ENCODE measurements around the gene TMEM204.

The TMEM204 gene

DNA sequence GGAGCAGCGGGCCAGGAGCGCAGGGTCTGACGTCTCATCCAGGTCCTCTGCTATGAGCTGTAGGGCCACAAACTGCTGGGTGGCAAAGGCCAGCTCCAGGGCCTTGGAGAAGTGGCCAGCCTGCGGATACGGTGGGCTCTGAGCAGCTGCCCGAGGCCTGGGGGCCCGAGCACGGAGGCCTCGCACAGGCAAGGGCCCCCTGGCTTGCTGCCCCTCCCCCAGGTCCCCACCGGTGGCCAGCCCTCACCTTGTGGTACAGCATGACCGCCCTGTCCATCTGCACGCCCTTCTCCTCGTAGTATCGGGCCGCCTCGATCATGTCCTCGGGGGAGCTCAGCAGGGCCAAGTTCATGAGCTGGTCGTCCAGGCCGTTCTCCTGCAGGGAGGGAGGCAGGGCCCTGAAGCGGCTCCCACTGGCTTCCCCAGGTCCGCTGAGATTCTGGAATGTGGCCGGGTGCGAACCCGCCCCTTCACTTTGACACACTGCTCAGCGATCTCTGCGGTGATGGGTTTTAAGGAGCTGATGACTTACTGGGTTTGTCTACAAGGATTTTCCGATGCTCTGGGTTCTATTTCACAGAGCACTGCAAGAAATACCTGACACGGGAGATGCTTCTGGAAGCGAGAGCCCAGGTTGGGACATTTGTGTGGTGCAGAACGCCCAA, 9.8 kb upstream of the TMEM204 start:
- no peak for FAIRE-seq

DNA sequence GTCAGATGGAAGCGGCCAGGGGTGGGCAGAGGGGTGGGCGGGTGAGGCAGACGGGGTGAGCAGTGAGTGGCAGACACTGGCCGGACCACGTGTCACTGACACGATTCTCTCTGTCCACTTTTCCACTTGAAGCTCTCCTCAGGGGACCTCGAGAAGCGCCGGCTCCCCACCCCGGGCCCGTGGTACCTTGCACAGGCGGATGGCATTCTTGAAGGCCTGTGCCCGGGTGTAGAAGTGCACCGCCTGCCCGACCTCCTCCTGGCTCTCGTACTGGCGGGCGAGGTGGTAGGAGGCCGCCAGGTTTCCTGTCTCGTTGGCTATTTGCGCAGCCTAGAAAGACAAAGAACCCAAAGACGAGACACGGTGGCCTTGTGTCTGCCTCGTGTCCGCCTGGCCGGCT, 9.1 kb upstream of the TMEM204 start:
- FAIRE-seq = no peak

DNA sequence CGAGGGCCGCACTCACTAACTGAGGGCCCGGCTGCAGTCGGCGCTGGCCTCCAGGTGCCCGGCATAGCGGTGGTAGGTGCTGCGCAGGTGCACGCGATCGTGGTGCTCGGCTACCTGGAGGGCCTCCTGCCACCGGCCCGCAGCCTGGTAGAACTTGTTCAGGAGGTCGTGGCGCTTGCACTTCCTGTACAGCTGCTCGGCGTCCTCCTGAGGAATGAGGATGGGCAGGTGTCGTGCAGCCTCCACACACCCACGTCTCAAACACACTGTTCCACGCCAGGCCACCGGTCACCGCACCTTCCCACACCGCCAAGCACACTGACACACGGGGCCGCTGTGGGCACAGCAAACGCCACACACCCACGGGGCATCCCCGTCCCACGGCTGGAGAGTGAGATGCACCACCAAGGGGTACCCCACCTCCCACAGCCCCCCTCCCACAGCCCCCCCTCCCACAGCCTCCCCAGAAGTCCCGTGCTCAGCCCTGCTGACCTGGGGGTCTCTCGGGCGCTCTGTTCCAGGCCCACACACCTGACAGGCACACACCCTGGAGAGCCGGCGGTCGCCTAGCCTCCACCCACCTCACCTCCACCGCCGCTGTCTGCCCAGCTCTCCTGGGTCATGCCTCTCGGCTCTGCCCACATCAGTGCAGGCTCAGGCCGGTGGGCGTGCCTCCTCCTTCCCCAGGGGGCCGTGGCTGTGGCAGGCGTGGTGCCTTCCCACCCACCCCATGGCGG, 7.4 kb upstream of the TMEM204 start:
- no peak for FAIRE-seq

DNA sequence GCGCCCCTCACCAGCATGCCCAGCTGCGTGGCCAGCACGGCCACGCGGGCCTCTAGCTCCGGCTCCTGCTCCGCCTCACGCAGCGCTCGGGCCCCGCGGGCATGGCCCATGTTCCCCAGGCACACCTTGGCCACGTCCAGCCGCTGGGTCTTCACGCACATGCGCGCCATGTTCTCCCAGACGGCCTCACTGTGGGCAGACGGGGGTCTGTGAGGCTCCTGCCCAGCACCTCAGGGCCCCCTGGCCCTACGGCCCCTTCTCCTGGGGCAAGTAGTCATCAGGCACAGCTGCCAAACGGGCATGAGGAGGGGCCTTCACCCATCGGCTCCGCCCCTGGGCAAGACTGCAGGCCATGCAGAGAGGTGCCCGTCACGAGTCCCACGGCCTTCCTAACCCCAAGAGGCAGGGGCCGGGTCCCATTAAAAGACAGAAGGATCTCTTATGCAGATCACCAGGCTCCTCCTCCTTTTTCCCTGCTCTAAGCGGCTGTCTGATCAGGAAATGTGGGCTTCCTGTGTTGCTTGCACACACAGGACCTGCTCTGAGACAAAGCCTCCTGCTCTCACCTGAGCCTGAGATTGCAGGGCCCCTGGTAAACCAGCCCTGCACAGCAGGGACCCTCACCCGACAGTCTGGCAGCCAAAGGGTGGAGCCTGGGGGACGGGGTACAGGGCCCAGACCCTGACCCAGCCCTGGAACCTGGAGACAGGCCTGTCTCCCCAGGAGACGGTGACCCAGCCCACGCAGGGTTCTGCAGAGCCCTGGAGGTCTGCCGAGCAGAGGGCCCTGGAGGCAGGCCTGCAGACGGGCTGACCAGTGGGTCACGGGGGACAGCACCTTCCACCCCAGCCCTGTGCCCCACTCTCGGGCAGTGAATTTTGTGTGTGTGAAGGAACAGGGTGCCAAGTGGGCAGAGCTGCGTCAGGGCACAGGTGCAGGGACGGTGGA, 6.6 kb upstream of the TMEM204 start:
- no peak for FAIRE-seq

DNA sequence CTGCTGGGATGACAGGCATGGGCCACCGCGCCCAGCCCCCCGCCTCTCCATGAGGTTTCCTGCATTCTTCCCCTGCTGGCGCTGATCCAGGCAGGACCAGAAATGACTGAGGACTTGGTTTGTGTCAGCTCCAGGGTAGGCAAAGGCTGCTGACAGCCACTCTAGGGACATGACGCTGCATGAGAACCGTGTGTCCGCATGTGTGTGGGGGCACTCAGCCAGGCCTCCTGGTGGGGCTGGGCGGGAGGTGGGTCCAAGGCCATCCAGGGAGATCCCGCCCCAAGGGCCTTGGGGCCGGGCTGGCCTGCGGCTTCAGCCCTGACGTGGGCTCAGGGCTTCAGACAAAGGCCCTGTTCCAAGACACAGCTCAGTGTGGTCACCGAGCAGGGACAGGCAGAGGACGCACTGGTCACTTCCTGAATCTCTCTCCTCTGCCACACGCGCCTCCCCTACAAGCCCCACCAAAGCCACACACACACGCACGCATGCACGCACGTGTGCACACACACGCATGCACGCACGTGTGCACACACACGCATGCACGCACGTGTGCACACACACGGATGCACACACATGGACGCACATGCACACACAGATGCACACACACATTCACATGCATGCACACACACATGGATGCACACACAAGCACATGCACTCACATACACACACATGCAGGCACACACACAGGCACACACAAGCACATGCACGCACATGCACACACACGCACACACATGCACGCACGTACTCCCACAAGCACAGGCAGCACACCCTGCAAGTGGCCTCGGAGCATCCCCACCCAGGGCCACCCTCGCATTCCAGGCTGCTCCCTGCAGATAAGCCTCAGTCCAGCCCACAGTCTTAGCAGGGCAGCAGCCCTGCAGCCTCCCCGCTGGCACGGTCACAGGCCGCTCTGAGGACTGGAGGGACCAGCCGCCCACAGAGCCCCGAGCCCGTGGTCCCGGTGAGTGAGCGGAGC, 5.3 kb upstream of the TMEM204 start:
- FAIRE-seq = no peak

DNA sequence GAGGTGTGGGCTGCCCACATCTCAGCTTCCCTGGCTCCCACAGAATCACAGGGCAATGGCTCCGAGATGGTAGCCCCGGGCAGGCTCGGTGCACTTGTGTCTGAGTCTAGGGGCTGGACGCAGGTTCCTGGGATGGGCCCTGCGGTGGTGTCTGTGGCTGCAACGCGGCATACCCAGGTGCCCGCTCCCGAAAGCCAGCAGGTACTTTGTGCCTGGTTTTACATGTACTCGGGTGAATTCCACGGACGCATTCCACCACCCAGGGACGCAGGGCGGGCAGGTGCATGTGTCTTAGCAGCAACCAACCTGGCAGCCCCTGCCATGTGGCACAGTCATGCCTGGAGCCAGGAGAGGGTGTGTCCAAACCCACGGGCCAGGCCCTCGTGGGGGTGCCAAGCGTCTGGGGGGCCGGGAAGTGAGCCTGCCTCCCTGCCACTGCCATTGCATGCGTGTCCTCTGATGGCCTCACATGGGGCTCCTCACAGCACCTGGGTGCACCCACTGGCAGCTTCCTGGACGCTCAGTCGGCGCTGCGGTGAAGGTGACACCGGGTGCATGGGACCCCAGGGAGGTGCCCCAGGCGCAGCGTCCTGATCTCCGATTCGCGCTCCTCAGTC, 4.4 kb upstream of the TMEM204 start:
- no peak for FAIRE-seq

DNA sequence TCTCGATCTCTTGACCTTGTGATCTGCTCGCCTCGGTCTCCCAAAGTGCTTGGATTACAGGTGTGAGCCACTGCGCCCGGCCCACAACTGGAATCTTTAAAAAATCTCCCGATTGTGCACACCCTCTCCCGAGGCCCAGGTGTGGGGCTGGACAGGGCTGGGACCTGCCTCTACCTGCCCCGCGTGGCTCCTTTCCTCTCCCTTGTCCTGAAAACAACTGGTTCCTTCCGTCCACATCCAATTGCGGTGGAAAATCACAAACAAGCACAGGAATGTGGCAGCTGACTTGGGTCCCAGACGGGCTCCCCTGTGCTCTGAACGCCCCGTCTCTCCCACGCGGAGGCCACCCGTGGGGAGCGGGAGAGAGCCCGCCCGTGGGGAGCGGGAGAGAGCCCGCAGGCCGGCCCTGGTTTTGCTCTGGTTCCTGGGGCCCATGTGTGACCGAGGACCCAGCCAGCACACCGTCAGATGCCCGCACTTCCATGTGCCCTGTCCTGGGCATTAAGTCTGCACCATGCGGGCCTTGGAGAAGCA, 3.0 kb upstream of the TMEM204 start:
- FAIRE-seq = no peak

DNA sequence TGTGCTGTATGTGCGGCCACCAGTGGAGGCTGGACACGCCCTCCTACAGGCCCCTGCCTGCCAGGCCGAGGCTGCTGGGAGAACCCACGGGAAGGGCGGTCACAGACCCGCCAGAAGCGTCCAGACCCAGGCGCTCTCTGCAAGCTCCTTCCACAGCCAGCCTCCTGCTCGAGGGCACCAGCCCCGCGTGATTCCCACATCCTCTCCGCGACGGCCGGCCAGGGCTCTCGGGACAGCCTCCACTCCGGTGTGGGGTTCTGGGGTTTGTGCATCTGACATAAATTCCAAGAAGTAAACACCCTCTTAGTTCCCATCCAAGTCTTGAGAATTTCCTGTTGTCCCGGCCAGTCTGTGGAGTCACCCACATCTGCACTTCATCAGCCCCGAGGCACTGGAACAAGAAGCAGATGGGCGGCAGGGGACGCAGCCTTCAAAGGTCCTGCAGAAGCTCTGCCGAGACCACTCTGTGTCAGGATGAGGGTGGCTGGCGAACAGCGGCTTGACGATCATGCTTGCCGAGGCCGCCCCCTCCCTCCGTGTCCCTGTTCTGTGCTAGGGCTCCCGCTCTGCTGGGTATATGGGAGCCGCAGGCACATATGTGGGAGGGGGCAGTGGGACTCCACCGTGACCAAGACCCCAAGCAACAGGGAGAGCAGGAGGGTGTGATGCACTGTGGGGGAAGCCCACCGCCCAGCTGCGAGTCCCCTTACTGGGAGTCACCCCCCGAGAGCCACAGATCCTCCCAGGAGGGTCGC, 2.4 kb upstream of the TMEM204 start:
- no peak for FAIRE-seq

DNA sequence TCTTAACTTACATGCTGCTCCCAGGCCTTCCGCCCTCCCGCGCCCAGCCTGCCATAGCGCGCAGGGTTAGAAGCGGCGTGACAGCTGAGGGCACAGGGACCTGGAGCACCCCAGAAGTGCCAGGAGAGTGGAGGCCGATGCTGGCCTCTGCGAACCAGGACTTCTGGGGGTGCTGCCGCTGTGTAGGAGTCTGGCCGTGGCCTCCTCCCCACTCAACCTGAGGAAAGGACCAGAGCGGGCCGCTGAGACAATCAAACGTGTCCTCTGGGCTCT, 1.9 kb upstream of the TMEM204 start:
- no peak for FAIRE-seq

DNA sequence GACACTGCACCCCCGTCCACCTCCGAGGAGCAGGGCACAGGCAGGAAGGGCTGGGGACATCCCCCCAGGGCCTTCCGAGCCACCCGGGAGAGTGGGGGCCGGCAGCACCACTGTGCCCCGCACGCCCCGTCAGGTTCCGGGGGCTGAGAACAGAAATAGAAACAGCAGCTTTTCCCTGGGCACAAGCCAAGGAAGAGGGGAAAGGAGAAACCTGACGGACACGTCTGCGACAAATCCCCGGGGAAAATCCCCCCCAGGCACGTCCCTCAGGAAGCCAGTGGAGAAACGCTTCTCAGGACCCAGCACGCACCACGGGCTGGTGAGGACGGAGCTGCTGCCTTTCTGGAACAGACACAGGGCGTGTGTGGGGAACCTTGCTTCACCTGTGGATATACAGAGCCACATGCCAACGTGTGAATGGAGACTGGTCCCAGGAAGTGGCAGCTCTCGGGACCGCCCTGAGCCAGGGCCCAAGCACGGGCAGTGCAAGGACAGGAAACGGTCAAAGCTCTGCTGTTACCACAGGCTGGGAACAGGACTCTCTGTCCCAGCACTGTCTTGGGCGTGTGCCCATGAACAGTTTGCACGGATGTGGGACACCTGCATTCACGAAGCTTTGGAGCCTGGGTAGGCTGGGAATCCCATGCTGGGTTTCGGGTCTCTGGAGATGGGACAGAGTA, 1.2 kb upstream of the TMEM204 start:
- FAIRE-seq = no peak

DNA sequence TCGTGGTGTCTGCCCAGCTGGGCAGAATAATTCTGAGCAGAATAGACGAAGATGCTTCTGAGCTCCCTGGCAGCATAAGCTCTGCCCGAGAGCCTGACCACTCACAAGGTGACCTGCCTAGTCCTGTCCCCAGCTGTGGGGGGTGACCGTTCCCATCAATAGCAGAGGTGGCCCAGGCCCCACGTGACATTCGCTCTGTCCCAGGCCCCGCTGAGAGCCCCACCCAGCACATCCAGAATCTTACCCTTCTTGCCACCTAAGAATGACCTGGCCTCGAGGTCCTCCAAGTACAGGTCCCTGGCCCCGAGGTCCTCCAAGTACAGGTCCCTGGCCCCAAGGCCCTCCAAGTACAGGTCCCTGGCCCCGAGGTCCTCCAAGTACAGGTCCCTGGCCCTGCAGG, 695 bp upstream of the TMEM204 start:
- no peak for FAIRE-seq

DNA sequence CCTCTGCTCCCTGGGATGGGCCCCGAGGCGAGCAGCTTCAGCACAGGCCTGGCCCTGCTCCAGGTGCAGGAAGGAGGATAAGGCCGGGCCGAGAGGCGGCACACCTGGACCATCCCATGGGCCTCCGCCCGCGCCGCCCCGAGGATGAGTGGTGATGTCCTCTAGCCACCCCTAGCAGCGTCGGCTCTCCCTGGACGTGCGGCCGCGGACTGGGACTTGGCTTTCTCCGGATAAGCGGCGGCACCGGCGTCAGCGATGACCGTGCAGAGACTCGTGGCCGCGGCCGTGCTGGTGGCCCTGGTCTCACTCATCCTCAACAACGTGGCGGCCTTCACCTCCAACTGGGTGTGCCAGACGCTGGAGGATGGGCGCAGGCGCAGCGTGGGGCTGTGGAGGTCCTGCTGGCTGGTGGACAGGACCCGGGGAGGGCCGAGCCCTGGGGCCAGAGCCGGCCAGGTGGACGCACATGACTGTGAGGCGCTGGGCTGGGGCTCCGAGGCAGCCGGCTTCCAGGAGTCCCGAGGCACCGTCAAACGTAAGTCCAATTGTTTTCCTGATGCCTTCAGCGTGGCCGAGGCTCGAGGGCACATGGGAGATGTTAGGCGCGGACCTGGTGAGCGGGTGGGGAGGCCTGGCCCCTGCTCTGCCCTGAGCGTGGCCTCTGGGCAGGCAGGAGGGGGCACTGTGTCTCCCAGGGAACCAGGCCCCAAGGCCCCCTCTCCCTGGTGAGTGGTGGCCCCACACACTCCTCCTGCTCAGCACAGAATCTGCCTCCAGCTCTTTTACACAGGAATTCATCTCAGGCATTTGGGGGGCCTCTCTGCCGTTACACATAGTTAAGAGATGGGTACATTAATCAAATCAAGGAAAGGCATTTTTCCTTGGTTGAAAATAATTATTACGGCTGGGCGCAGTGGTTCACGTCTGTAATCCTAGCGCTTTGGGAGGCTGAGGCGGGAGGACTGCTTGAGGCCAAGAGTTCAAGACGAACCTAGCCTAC, 855 bp downstream of the TMEM204 start:
- FAIRE-seq = no peak

DNA sequence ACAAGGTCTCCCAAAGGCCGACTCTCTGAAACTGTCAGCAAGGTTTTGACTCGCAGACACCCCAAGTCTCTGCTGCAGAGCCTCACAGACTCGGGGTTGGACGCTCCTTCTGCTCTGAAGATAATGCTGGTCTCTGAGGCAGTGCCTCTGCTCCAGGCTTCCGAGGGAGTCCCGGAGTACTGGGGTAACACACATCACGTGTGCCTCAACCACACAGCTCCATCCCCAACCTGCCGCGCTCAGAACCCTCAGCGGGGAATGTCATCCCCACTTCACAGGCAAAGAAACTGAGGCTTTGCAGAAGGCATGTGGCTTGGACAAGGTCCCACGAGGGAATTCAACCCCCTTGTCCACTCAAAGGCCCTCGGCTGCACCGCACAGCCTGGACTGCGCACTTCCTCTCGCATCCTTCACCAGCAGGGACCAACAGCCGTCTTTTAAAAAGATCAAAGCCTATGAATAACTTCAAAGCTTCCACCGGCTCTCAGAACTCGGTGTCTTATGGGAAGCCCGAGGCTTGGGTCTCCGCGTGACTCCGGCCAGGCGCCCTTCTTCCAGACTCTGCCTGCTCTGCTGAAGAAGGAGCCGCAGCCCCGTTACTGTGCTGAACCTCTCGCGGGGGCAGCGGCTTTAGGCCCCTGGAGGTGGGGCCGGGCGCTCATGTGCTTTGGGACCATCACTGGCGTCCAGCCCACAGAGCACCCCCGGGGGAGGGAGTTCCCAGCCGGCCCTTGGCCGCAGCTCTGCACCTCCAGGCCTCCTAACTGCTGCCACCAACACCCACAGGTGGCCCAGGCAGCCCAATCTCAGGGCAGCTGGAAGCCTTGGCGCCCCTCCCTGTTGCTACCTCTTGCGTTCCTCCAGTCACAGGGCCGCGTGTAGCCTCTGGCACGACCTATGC, 2.2 kb downstream of the TMEM204 start:
- no peak for FAIRE-seq

DNA sequence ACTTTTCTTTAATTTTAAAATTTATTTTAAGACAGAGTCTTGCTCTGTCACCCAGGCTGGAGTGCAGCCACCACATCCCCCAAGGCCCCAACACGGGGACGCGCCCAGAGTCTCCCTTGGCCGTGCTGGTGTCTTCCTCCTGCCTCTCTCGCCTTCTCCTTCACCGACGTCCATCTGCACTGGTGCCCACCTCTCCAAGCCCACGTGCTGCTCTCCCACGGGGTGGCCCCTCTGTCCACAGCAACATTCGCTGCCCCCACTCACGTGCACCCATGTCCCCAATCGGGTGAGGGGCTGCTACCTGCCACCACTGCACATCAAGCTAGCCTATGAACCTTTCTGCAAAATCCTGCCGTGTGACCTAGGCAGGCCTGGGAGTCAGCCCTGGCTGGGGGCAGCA, 3.1 kb downstream of the TMEM204 start:
- no peak for FAIRE-seq

DNA sequence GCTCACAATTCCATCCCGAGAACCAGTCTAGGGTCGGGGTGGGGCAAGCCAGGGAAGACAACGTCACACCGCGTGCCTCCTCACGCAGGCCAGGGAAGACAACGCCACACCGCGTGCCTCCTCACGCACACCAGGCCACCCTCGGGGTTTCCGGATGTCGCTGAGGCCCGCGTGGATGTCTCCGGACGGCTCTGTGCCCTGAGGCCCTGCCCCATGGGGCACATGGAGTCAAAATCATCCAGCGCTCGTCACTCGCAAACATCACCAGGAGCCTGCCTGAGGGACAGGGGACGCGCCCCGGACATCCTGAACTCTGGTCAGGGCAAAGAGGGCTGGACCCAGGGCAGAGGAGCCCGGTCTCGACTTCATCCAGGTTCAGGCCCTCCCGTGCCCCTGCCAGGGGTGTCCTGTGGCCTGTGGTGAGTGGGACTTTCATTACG, 3.7 kb downstream of the TMEM204 start:
- FAIRE-seq = no peak

DNA sequence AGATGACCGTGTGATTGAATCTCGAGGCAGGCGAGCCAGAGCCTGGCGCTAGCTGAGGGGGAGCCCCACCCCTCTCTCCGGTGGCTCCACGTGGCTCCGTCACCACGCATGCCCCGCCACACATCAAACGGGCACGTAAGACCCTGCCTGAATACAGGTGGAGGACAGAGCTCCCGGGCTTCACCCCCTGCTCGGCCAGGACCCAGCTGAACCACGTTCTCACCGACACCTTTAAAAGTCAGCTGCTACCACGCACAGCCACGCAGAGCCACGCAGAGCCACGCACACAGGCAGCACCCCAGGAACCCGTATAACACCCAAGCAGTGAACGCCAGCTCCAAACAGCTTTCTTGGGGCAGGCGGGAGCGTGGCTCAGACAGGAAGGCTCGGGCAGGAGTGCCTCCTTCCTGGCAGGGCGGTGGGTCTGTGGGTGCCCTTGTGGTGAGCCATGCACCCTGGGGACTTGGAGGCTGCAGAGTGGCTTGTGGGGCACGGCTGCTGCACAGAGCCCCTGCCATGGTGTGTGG, 4.4 kb downstream of the TMEM204 start:
- no peak for FAIRE-seq

DNA sequence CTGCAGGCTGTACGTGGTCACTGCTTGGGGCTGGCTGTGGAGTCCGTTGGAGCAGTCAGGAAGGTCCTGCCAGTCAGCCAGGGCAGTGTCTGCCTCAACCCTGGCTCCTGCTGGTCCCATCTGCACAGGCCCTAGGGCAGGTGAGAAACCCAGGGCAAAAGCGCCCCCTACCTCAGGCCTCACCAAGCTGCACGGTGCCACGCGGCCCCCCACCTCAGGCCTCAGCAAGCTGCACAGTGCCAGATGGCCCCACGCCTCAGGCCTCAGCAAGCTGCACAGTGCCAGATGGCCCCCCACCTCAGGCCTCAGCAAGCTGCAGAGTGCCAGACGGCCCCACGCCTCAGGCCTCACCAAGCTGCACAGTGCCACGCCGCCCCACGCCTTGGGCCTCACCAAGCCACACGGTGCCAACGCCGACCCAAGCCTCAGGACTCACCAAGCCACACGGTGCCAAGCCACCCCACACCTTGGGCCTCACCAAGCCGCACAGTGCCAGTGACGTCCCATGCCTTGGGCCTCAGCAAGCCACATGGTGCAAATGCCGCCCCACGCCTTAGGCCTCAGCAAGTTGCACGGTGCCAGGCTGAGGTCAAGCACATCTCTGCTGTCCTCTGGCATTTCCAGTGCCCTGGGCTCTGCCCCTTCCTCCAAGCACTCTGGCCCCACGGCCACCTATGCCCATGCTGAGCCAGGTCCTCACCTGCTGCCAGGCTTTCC, 5.5 kb downstream of the TMEM204 start:
- FAIRE-seq = no peak
